Measurements from ENCODE around the gene TXNRD2.
A peak's percentile ranks its signal among the peaks of the same experiment; 100 is the strongest.
"Not testable (repeated sequence)": the region's sequence is repeated elsewhere in the genome, so short reads cannot be mapped to it uniquely, and the experiment has no call there.

Gene TXNRD2

GRCh38 chr22:19942157-19943081 lies 801 bp upstream of the TXNRD2 start:
- DNase-seq: peak; percentile 12

GRCh38 chr22:19940536-19941364 lies 868 bp downstream of the TXNRD2 start:
- no peak for DNase-seq

- no peak for DNase-seq
These were observed 3.8 kb downstream of the TXNRD2 start for GRCh38 chr22:19937616-19938473.

- no peak for DNase-seq
These were observed 5.1 kb downstream of the TXNRD2 start for GRCh38 chr22:19936513-19936912.

- DNase-seq: not testable (repeated sequence)
These were observed 6.4 kb downstream of the TXNRD2 start for GRCh38 chr22:19935123-19935718.

GRCh38 chr22:19933341-19934241 lies 8.0 kb downstream of the TXNRD2 start:
- DNase-seq: no peak

- no peak for DNase-seq
These were observed 9.0 kb downstream of the TXNRD2 start for GRCh38 chr22:19932367-19933206.

GRCh38 chr22:19931514-19931913 lies 10.1 kb downstream of the TXNRD2 start:
- DNase-seq: no peak

GRCh38 chr22:19930551-19931486 lies 10.8 kb downstream of the TXNRD2 start:
- no peak for DNase-seq

GRCh38 chr22:19929586-19930550 lies 11.8 kb downstream of the TXNRD2 start:
- no peak for DNase-seq

GRCh38 chr22:19928207-19928606 lies 13.4 kb downstream of the TXNRD2 start:
- DNase-seq: no peak

GRCh38 chr22:19927696-19928095 lies 13.9 kb downstream of the TXNRD2 start:
- DNase-seq: no peak

GRCh38 chr22:19926028-19926427 lies 15.6 kb downstream of the TXNRD2 start:
- DNase-seq: not testable (repeated sequence)

- no peak for DNase-seq
These were observed 17.6 kb downstream of the TXNRD2 start for GRCh38 chr22:19923914-19924513.

- no peak for DNase-seq
These were observed 20.0 kb downstream of the TXNRD2 start for GRCh38 chr22:19921544-19922081.

GRCh38 chr22:19919701-19920363 lies 21.8 kb downstream of the TXNRD2 start:
- DNase-seq: no peak
